HepG2 (cell line): ENCODE measurements around the gene TOMM40L. TPM values are rescaled to one million over a fixed set of nuclear protein-coding genes. Genes with fewer than 3 reads are reported as not detected.

Experiments
- AGO1 ChIP-seq: fragments of 200-400 bp; formaldehyde crosslinking; IDR thresholded peaks from 2 replicates; pipeline ENCODE4 v1.6.1; 2017; ENCODE audit warnings: mild to moderate bottlenecking, low read depth, low read length, moderate library complexity; ENCODE audit not compliant: poor library complexity, severe bottlenecking
- ERF ChIP-seq: IDR thresholded peaks from 2 replicates; pipeline ENCODE4 v1.6.1; 2018; ENCODE audit warnings: missing biosample characterization, missing genetic modification reagents
- FOSL2 ChIP-seq: sonication (generic); formaldehyde crosslinking; IDR thresholded peaks from 2 replicates; pipeline ENCODE4 v1.4.0; 2020; ENCODE audit warnings: missing genetic modification reagents
- GATA4 ChIP-seq: sonication (generic); IDR thresholded peaks from 2 replicates; pipeline ENCODE4 v1.6.1; 2016; ENCODE audit warnings: antibody characterized with exemption, low read depth, borderline replicate concordance
- GATAD1 ChIP-seq: IDR thresholded peaks from 2 replicates; pipeline ENCODE4 v1.6.1; 2016; ENCODE audit warnings: missing genetic modification reagents, missing compliant biosample characterization
- GATAD2A ChIP-seq: IDR thresholded peaks from 2 replicates; pipeline ENCODE4 v1.6.1; 2016
- IRF2 ChIP-seq: IDR thresholded peaks from 2 replicates; pipeline ENCODE4 v1.6.1; 2018; ENCODE audit warnings: missing genetic modification reagents, missing compliant biosample characterization
- KDM6A ChIP-seq: IDR thresholded peaks from 2 replicates; pipeline ENCODE4 v1.6.1; 2016; ENCODE audit warnings: low read depth
- NAIF1 ChIP-seq: sonication (generic); formaldehyde crosslinking; IDR thresholded peaks from 2 replicates; pipeline ENCODE4 v1.5.0; 2020; ENCODE audit warnings: mild to moderate bottlenecking, missing genetic modification reagents, borderline replicate concordance
- NRL ChIP-seq: sonication (generic); formaldehyde crosslinking; IDR thresholded peaks from 2 replicates; pipeline ENCODE4 v1.5.0; 2020; ENCODE audit warnings: missing genetic modification reagents, mild to moderate bottlenecking, moderate library complexity, borderline replicate concordance
- PAF1 ChIP-seq: IDR thresholded peaks from 2 replicates; pipeline ENCODE4 v1.6.1; 2016; ENCODE audit warnings: missing genetic modification reagents, missing compliant biosample characterization
- PHF5A ChIP-seq: IDR thresholded peaks from one replicate; pipeline ENCODE4 v1.6.1; 2018; ENCODE audit warnings: low read depth, missing genetic modification reagents; ENCODE audit not compliant: unreplicated experiment
- POLR2A ChIP-seq, 2 experiments: IDR thresholded peaks; 2 replicates each; pipeline ENCODE4 v1.6.1; 2011; ENCODE audit warnings: low read depth in 2 of 2, low read length in 2 of 2, mild to moderate bottlenecking in 1 of 2, moderate library complexity in 1 of 2; ENCODE audit not compliant: insufficient read depth in 1 of 2
- POLR2AphosphoS5 ChIP-seq: IDR thresholded peaks from 2 replicates; pipeline ENCODE4 v1.6.1; 2012; ENCODE audit warnings: low read depth, low read length
- RBM22 ChIP-seq: fragments of 200-400 bp; formaldehyde crosslinking; optimal IDR thresholded peaks from 2 replicates; pipeline ENCODE3; 2017; ENCODE audit warnings: mild to moderate bottlenecking, low read length, moderate library complexity
- SSRP1 ChIP-seq: IDR thresholded peaks from 2 replicates; pipeline ENCODE4 v1.6.1; 2016; ENCODE audit warnings: control low read depth
- TOE1 ChIP-seq: sonication (generic); formaldehyde crosslinking; IDR thresholded peaks from 2 replicates; pipeline ENCODE4 v1.4.0; 2020; ENCODE audit warnings: mild to moderate bottlenecking, missing genetic modification reagents
- YY1 ChIP-seq: IDR thresholded peaks from 2 replicates; pipeline ENCODE4 v1.6.1; 2011; ENCODE audit warnings: low read length, low read depth, moderate library complexity, mild to moderate bottlenecking; ENCODE audit not compliant: insufficient read depth, insufficient replicate concordance
- ZFP90 ChIP-seq: sonication (generic); formaldehyde crosslinking; IDR thresholded peaks from 2 replicates; pipeline ENCODE4 v1.8.0; 2022; ENCODE audit warnings: missing genetic modification reagents, mild to moderate bottlenecking, inconsistent platforms, borderline replicate concordance
- ZMAT3 ChIP-seq: sonication (generic); formaldehyde crosslinking; conservative IDR thresholded peaks from 2 replicates; pipeline ENCODE4 v1.7.0; 2021; ENCODE audit warnings: missing genetic modification reagents
- ZNF317 ChIP-seq: sonication (generic); formaldehyde crosslinking; IDR thresholded peaks from 2 replicates; pipeline ENCODE4 v1.5.0; 2020; ENCODE audit warnings: mild to moderate bottlenecking, missing genetic modification reagents
- ZNF326 ChIP-seq: sonication (generic); formaldehyde crosslinking; IDR thresholded peaks from 2 replicates; pipeline ENCODE4 v1.4.0; 2020; ENCODE audit warnings: missing genetic modification reagents, borderline replicate concordance
- ZNF441 ChIP-seq: sonication (generic); formaldehyde crosslinking; IDR thresholded peaks from 2 replicates; pipeline ENCODE4 v1.7.0; 2021; ENCODE audit warnings: missing genetic modification reagents, borderline replicate concordance
- ZNF605 ChIP-seq: sonication (generic); formaldehyde crosslinking; IDR thresholded peaks from 2 replicates; pipeline ENCODE4 v1.8.0; 2022; ENCODE audit warnings: mild to moderate bottlenecking, missing genetic modification reagents
- ZSCAN30 ChIP-seq: sonication (generic); formaldehyde crosslinking; IDR thresholded peaks from 2 replicates; pipeline ENCODE4 v1.5.0; 2020; ENCODE audit warnings: mild to moderate bottlenecking, missing genetic modification reagents
- polyA plus RNA-seq, 8 experiments: library from polyadenylated mRNA; depleted of rRNA in 3 of 8; stranded (reverse) in 7 of 8; unstranded in 1 of 8; fragments of >200 nt; fragmentation: Illumina TruSeq in 4 of 8; extraction: Trizol in 4 of 8; gene quantifications; 2 replicates each; pipeline versions ENCODE4 v1.2.1 to v1.2.3, GENCODE V29; 2011 to 2016; ENCODE audit warnings: low read depth in 4 of 8, missing spikeins in 1 of 8, mixed read lengths in 1 of 8; ENCODE audit not compliant: insufficient read depth in 1 of 8
- total RNA-seq, 5 experiments: library from RNA; depleted of rRNA; stranded (reverse); fragments of >200 nt; fragmentation: Illumina TruSeq; extraction: Trizol; gene quantifications; 2 replicates each; pipeline ENCODE4 v1.2.3, GENCODE V29; 2016; ENCODE audit warnings: low read depth in 1 of 5
- TF ChIP-seq, protein P1 (sequence below): sonication (generic); formaldehyde crosslinking; IDR thresholded peaks from 2 replicates; pipeline ENCODE4 v1.4.0; 2020; ENCODE audit warnings: missing genetic modification reagents

The TOMM40L gene
- total and polyA plus RNA-seq, 2 of the 13 experiments (the other 11 are each of a cell fraction or from before 2014, with no cell fraction given), result 14.1 to 26.2 TPM

DNA sequence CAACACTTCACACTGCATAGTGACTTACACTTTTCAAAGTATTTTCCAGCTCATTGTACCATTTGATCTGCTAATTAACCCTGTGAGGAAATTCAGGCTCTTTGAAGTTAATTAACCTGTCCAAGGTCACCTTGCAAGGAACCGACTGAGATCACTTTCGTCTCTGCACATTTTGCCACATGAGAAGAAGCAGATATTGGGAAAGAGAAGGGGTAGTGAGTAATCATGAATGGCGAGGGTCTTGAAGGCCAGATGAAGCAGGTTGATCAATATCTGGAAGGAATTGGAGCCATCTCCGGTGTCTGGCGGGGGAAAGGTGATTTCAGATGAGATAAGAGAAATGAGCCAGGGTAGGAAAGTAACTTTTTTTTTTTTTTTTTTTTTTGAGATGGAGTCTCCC is 5.9 kb upstream of the TOMM40L start (continued):
- TF ChIP-seq GATAD1 (CRISPR knock-in tag) (no peak), ZNF441 (CRISPR knock-in tag) (peak; percentile 52; the same call in 1 of the 2 replicates), YY1 (peak; percentile 25), FOSL2 (peak; percentile 5; the same call in 1 of the 2 replicates), PHF5A (peak; percentile 38), AGO1 (peak; percentile 60), IRF2 (CRISPR knock-in tag) (0 out of 2 replicates have a peak, but pooled peaks have one; percentile 15), ZNF326 (peak; percentile 95), ZSCAN30 (CRISPR knock-in tag) (0 out of 2 replicates have a peak, but pooled peaks have one; percentile 18), SSRP1 (peak; percentile 17; the same call in 1 of the 2 replicates), NAIF1 (CRISPR knock-in tag) (0 out of 2 replicates have a peak, but pooled peaks have one; percentile 16), ZFP90 (CRISPR knock-in tag) (no peak), GATAD2A (peak; percentile 22; the same call in 1 of the 2 replicates), POLR2A (IDR thresholded peaks at IDR 0.05; ENCODE audit: insufficient read depth in 1 of 2, low read depth in 2 of 2, low read length in 2 of 2) (peak; percentile 32 to 50; a peak in 2 of 4 replicates), ZNF605 (CRISPR knock-in tag) (0 out of 2 replicates have a peak, but pooled peaks have one; percentile 3), TOE1 (CRISPR knock-in tag) (no peak), ERF (0 out of 2 replicates have a peak, but pooled peaks have one; percentile 18), KDM6A (CRISPR knock-in tag) (peak; percentile 21; the same call in 1 of the 2 replicates), ZMAT3 (0 out of 2 replicates have a peak, but pooled peaks have one; percentile 24), GATA4 (peak; percentile 17; the same call in 1 of the 2 replicates), PAF1 (CRISPR knock-in tag) (peak; percentile 83; the same call in 1 of the 2 replicates), RBM22 (peak; percentile 90), NRL (CRISPR knock-in tag) (no peak), POLR2AphosphoS5 (peak; percentile 71), ZNF317 (CRISPR knock-in tag) (no peak)
- TF ChIP-seq, protein P1, sequence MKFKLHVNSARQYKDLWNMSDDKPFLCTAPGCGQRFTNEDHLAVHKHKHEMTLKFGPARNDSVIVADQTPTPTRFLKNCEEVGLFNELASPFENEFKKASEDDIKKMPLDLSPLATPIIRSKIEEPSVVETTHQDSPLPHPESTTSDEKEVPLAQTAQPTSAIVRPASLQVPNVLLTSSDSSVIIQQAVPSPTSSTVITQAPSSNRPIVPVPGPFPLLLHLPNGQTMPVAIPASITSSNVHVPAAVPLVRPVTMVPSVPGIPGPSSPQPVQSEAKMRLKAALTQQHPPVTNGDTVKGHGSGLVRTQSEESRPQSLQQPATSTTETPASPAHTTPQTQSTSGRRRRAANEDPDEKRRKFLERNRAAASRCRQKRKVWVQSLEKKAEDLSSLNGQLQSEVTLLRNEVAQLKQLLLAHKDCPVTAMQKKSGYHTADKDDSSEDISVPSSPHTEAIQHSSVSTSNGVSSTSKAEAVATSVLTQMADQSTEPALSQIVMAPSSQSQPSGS (CRISPR knock-in tag), result peak; percentile 19; the same call in 1 of the 2 replicates
